HFFc6 (cell line): ENCODE results near the gene MPHOSPH6. TPM values are rescaled to one million over a fixed set of nuclear protein-coding genes. Genes with fewer than 3 reads are reported as not detected.
A peak's percentile ranks its signal among the peaks of the same experiment; 100 is the strongest.

ENCODE experiments used
- DNase-seq: peaks from one replicate; pipeline ENCODE4 v3.0.0-alpha.2; 2018
- H3K27ac Mint-ChIP-seq: 2 replicates; pipeline ENCODE4 v1.8.0; 2020; ENCODE audit warnings: mild to moderate bottlenecking, mixed read lengths
- H3K27me3 Mint-ChIP-seq: 2 replicates; pipeline ENCODE4 v1.8.0; 2021; ENCODE audit warnings: mild to moderate bottlenecking, moderate library complexity, mixed read lengths; ENCODE audit not compliant: insufficient read depth
- H3K36me3 Mint-ChIP-seq: 2 replicates; pipeline ENCODE4 v1.8.0; 2021; ENCODE audit warnings: low read depth, mixed read lengths
- H3K4me1 Mint-ChIP-seq: 2 replicates; pipeline ENCODE4 v1.8.0; 2020; ENCODE audit warnings: low read depth, mixed read lengths
- H3K4me3 Mint-ChIP-seq: 2 replicates; pipeline ENCODE4 v1.8.0; 2020; ENCODE audit warnings: mild to moderate bottlenecking, moderate library complexity, mixed read lengths
- H3K9me3 Mint-ChIP-seq: 2 replicates; pipeline ENCODE4 v1.8.0; 2020; ENCODE audit warnings: mild to moderate bottlenecking, mixed read lengths
- total RNA-seq, 6 experiments: library from RNA; stranded (reverse); fragmentation: NEBNext Ultra II Directional; extraction: Animal tissue kit (Norgen Biotek cat#: 25700); gene quantifications; 2 replicates in 1 of 6; 3 replicates in 5 of 6; pipeline ENCODE4 v1.2.3, GENCODE V29; 2021
- TF ChIP-seq, protein P1 (sequence below): fragments of 200-600 bp; sonication (generic); IDR thresholded peaks from 2 replicates; pipeline ENCODE4 v1.5.0; 2021; ENCODE audit warnings: antibody characterized with exemption, mild to moderate bottlenecking

MPHOSPH6 gene
- total RNA-seq, 6 experiments from 2014 or later = 22.8 to 32.1 (median 24.7) TPM

DNA sequence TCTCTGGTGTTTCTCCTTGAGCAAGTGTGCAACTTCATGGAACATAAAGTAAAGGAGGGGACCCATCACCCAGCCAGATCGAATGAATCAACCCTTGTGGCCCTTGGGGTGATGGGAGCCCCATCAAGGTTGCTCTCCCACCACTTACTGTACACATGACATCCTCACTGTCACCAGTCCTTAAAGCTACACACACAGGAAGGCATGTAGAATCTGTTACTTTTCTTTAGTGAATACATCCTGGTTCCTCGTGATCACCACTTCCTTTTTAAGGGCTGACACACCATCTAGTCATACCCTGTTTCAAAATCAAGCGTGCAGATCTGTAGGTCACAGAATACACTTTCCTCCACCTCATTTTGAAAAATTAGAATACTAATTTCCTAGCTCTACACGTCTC, 22.6 kb upstream of the MPHOSPH6 start:
- Mint-ChIP-seq H3K9me3 (no peaks in the 10 kb centered on the region), H3K4me1 (peaks cover 17% of the 10 kb centered on the region), H3K27me3 (peaks cover 2% of the 10 kb centered on the region; the same call in 1 of the 2 replicates), H3K36me3 (no peaks in the 10 kb centered on the region), H3K4me3 (peak overlapping the region; percentile 47; the same call in 1 of the 2 replicates), H3K27ac (peak overlapping the region; percentile 92)
- DNase-seq = peak; percentile 71
- TF ChIP-seq, protein P1, sequence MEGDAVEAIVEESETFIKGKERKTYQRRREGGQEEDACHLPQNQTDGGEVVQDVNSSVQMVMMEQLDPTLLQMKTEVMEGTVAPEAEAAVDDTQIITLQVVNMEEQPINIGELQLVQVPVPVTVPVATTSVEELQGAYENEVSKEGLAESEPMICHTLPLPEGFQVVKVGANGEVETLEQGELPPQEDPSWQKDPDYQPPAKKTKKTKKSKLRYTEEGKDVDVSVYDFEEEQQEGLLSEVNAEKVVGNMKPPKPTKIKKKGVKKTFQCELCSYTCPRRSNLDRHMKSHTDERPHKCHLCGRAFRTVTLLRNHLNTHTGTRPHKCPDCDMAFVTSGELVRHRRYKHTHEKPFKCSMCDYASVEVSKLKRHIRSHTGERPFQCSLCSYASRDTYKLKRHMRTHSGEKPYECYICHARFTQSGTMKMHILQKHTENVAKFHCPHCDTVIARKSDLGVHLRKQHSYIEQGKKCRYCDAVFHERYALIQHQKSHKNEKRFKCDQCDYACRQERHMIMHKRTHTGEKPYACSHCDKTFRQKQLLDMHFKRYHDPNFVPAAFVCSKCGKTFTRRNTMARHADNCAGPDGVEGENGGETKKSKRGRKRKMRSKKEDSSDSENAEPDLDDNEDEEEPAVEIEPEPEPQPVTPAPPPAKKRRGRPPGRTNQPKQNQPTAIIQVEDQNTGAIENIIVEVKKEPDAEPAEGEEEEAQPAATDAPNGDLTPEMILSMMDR = no peak

DNA sequence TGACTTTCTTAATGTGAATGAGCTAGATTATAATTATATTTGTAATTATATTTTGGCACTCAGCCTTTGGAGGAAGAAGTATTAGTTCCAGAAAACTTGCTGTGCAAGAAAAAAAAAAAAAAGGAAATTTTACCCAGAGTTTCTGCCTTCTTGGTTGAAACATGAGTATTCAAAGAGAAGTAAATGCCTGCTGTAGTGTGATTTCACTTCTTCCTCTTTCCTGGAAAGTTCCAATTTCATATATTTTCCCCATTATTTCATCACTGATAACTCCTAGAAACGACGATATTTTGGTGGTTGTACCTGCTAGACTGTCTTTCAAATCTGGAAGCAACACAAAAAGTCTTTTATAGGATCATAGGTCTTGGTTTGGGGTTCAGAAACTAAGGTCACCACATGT, 20.4 kb upstream of the MPHOSPH6 start:
- TF ChIP-seq, protein P1 = no peak
- DNase-seq = no peak
- Mint-ChIP-seq H3K9me3 (no peaks in the 10 kb centered on the region), H3K27ac (no peak overlapping the region), H3K4me1 (peaks cover 17% of the 10 kb centered on the region), H3K36me3 (no peaks in the 10 kb centered on the region), H3K4me3 (no peak overlapping the region), H3K27me3 (peaks cover 6% of the 10 kb centered on the region; the same call in 1 of the 2 replicates)

DNA sequence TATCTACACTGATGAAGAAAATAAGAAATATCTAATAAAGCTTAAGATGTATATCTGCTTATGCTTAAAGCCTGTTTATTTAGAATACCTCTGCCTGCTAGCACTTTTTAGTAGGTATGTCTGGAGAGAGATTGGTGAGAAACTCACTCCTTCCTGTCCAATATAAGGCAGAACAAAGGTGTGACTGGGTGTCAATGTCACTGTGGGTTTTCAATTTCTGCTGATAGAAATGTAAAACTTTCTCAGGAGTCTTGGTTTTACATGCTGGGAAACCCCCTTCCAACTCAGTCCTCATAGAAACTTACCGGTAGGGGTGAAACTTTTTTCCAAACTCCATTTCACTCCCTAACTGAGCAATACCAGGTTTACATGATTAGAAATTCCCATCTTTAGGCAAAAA, 17.8 kb upstream of the MPHOSPH6 start:
- no peak for DNase-seq
- H3K4me1 Mint-ChIP-seq = peaks cover 10% of the 10 kb centered on the region
- H3K27ac Mint-ChIP-seq = no peak overlapping the region
- no peak overlapping the region for H3K4me3 Mint-ChIP-seq
- H3K9me3 Mint-ChIP-seq = no peaks in the 10 kb centered on the region
- H3K36me3 Mint-ChIP-seq = no peaks in the 10 kb centered on the region
- H3K27me3 Mint-ChIP-seq = peaks cover 12% of the 10 kb centered on the region
- TF ChIP-seq, protein P1 = no peak

DNA sequence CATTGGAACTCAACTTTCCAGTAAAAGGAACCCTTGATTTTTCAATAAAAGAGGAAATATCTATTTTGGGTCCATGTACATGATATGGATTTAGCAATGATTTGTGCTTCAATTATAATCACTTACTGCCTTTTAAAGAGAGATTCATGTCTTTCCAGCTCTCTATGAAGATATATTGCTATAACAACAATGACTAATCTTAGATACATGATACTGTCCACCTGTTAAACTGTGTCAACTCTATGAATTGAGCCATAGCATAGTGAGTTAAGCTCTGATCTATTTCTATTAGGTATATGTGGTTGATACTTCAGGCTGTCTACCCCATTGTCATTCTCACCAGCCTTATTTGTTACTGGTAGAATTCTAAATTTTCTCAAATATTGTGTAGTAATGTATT, 15.0 kb upstream of the MPHOSPH6 start:
- H3K4me3 Mint-ChIP-seq = no peak overlapping the region
- no peaks in the 10 kb centered on the region for H3K4me1 Mint-ChIP-seq
- TF ChIP-seq, protein P1 = no peak
- H3K9me3 Mint-ChIP-seq = no peaks in the 10 kb centered on the region
- H3K27me3 Mint-ChIP-seq = peaks cover 12% of the 10 kb centered on the region
- no peak overlapping the region for H3K27ac Mint-ChIP-seq
- H3K36me3 Mint-ChIP-seq = no peaks in the 10 kb centered on the region
- DNase-seq = no peak

DNA sequence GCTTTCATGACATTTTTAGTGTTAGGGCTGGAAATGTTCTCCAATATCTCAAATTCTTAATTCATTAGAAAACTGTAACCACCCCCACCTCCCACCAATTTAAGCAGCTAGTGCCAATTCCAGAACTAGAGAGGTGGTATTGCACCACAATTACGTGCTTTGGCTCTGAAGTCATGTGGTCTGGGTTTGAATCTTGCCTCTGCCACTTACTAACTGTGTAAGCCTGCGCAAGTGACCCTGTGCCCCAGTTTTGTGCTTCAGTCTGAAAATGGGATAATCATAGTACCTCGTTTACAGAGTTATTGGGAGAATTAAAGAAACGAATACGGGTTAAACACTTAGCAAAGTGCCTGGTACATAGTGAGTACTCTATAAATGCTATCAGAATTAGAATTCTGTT, 14.2 kb upstream of the MPHOSPH6 start:
- TF ChIP-seq, protein P1 = no peak

DNA sequence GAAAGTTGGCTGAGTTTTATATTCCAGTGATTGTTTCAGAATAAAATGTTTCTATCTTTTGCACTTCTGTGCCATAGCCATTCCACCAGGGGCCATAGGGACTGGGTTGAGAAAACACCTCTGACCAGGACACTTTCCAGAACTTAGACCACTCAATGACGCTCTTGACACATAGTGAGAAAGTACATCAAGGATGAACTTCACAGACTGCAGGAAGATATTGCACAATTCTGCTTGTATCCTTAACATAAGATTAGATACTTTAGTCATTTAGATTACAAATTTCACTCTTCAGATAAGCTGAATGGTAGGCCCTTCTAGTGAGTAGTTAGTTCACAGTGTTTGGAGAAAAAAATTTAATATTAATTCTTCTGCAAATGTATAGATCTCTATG, 13.0 kb upstream of the MPHOSPH6 start:
- Mint-ChIP-seq H3K4me1 (no peaks in the 10 kb centered on the region), H3K27me3 (peaks cover 21% of the 10 kb centered on the region), H3K9me3 (no peaks in the 10 kb centered on the region), H3K27ac (no peak overlapping the region), H3K4me3 (no peak overlapping the region), H3K36me3 (no peaks in the 10 kb centered on the region)
- DNase-seq = no peak
- TF ChIP-seq, protein P1 = no peak

More for the DNA sequence above, 14.2 kb upstream of the MPHOSPH6 start:
- DNase-seq = no peak
- Mint-ChIP-seq H3K4me1 (no peaks in the 10 kb centered on the region), H3K9me3 (no peaks in the 10 kb centered on the region), H3K27me3 (peaks cover 15% of the 10 kb centered on the region), H3K36me3 (no peaks in the 10 kb centered on the region), H3K27ac (no peak overlapping the region), H3K4me3 (no peak overlapping the region)
